Astrocyte of the spinal cord (primary cell): ENCODE data around the gene CGB1.
A peak's percentile ranks its signal among the peaks of the same experiment; 100 is the strongest.
"Not testable (repeated sequence)": the region's sequence is repeated elsewhere in the genome, so short reads cannot be mapped to it uniquely, and the experiment has no call there.

Experiments used
- DNase-seq: peaks from one replicate; pipeline ENCODE4 v3.0.0; 2011; ENCODE audit warnings: low read depth, low spot score
- H3K4me3 ChIP-seq: 2 replicates; pipeline ENCODE4 v1.5.1; 2011; ENCODE audit warnings: low read depth, mild to moderate bottlenecking, low read length, moderate library complexity
- in situ Hi-C: cut with HindIII; loops from 2 replicates; pipeline ENCODE4 v1.10.0; 2017; ENCODE audit warnings: low sequenced_read_pairs
- TF ChIP-seq, protein P1 (sequence below): IDR thresholded peaks from 2 replicates; pipeline ENCODE4 v1.5.1; 2012; ENCODE audit warnings: low read depth, mild to moderate bottlenecking, low read length, inconsistent platforms

CGB1 gene

DNA sequence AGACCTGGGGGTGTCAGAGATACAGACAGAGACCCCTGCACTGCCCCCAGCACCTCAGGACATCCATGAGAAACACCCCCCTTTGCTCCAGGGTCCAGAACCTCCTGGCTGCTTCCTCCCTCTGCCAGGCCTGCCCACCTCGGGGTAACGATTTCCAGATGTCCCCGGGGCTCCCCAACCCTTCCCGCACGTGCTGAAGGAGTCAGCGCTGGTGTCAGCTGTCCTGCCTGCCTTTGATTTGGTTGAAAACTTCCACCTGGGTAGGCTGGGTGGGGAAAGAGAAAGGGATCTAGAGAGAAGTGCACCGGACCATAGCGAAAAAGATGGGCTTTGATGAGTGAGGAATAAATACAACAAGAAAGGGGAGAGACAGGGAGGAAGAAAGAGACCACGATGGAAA is 22.4 kb upstream of the CGB1 start:
- TF ChIP-seq, protein P1, sequence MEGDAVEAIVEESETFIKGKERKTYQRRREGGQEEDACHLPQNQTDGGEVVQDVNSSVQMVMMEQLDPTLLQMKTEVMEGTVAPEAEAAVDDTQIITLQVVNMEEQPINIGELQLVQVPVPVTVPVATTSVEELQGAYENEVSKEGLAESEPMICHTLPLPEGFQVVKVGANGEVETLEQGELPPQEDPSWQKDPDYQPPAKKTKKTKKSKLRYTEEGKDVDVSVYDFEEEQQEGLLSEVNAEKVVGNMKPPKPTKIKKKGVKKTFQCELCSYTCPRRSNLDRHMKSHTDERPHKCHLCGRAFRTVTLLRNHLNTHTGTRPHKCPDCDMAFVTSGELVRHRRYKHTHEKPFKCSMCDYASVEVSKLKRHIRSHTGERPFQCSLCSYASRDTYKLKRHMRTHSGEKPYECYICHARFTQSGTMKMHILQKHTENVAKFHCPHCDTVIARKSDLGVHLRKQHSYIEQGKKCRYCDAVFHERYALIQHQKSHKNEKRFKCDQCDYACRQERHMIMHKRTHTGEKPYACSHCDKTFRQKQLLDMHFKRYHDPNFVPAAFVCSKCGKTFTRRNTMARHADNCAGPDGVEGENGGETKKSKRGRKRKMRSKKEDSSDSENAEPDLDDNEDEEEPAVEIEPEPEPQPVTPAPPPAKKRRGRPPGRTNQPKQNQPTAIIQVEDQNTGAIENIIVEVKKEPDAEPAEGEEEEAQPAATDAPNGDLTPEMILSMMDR, result no peak
- no peak for DNase-seq
- in situ Hi-C loops, result no loop called here
- H3K4me3 ChIP-seq, result no peak overlapping the region

DNA sequence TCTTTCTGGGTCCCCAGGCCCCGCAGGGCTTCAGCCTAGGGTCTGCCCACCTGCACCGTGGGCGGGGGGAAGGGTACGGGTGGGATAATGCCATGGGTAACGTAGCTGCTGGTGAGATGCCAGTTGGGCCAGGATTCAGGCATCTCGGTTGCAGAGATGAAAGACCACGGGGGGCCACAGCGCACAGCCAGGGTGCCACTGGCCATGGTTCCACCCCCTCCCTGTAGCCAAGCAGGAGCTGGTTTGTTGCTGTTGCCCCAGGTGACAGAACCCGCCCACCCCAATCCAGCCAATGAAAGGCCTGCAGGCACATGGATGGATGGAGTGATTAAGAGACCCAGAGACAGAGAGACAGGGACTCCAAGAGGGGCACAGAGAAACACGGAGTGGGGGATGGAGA is 21.9 kb upstream of the CGB1 start:
- TF ChIP-seq, protein P1, result no peak
- H3K4me3 ChIP-seq, result no peak overlapping the region
- peak; percentile 35 for DNase-seq
- in situ Hi-C loops, result no loop called here

DNA sequence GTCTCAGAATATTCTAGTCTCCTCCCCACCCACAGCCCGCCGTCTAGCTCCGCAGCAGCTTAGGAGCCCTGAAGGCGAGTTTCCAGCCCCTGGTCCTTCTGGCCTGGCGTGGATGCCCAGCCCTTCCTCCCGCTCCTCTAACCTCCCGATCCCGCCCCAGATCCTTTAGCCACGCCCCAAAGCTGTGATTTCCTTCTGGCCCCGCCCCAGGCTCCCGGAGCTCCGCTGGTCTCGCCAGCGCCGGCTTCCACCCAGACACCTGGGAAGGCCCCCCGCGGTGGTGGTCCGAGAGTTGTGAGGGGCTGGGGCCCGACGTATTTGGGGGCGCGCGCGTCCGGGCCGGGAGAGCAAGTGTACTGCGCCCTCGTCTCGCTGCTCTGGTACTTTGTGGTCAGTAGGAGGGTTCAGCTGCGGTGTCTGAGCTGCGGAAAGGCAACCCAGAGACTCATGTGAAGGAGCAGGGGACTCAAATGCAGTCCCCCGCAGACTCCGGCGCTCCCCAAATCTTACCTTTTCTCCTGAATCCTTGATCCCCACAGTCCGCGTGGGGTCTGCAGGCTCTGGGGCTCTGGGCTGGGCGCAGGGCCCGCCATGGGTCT is 21.0 kb upstream of the CGB1 start, which contains the start of gene CGB7:
Gene CGB7 (minus strand): TSS at position 114 of the 599 bp plus-strand sequence. CDS start 2,374 bp downstream, outside the sequence.
- in situ Hi-C loops, result no loop called here
- peak within 1 kb of the TSS; percentile 53 for H3K4me3 ChIP-seq
- DNase-seq, result peak; percentile 59
- TF ChIP-seq, protein P1, result no peak

DNA sequence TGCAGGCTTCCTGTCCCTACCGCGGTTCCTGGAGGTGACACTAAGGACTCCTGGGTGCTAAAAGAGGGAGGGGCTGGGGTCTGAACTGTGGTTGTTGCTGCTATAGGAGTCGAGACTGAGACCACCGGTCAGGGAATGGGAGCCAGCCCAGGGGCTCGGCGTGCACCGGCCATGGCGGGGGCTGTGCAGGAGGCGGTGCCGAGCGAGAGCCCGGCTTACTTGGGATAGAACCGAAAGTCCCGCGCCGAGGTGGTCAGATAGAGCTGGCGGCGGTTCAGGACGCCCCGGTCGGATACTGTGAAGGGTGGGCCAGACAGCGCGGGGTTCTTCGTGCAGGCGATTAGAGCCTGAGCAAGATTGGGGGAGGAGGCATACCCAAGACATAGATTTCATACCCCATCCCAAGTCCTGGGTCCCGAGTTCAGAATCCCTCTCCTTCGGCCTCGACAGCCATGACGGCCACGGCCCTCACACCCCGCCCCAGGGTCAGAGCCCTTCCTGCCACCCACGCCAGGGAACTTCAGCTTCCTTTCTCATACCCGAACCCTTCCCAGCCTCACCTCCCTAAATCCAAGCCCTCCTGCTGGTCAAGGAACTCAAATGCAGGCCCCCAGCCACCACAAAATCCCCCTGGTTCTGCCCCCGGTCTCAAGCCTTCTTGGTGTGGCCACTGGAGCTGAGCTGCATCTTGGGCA is 20.4 kb upstream of the CGB1 start:
- DNase-seq, in situ Hi-C loops: not testable (repeated sequence)
- H3K4me3 ChIP-seq, result peak overlapping the region; percentile 53

DNA sequence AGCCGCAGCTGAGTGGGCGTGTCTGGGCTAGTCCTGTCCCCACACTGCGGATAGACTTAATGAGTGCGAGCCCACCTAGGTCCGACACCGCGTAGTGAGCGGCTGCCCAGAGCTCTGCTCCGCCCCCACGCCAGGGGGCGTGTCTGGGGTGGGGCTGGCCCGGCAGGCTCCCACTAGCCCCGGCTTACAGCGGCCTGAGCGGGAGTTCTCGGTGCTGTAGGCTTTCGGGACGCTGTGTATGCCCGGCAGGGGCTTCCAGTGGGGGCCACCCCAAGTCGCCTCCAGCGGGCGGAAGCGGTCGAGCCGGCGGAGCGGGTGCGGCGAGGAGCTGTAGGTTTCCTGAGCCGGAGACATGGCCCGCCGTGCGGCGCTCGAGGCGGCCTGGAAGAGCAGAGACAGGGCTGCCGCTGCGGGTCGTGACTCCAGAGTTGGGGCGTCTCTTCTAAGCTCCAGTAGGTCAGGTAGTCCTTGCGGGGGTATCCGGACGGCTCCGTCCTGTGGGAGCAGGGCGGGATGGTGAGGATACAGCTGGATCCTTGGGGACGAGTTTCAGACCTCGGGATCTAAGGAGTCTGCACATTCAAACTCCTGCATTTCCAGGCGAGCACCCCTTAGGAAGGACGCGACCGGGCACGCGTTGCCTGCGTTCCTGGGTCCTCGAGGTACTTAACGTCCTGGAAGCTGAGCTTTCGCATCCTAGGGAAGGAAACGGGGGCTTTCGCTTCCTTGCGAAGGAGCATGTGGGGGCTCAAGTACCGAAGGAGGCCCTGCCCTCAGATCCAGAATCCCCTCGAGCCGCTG is 19.6 kb upstream of the CGB1 start:
- peak; percentile 51 for DNase-seq
- TF ChIP-seq, protein P1, result peak; percentile 39
- in situ Hi-C loops, result no loop called here
- peak overlapping the region; percentile 53 for H3K4me3 ChIP-seq

DNA sequence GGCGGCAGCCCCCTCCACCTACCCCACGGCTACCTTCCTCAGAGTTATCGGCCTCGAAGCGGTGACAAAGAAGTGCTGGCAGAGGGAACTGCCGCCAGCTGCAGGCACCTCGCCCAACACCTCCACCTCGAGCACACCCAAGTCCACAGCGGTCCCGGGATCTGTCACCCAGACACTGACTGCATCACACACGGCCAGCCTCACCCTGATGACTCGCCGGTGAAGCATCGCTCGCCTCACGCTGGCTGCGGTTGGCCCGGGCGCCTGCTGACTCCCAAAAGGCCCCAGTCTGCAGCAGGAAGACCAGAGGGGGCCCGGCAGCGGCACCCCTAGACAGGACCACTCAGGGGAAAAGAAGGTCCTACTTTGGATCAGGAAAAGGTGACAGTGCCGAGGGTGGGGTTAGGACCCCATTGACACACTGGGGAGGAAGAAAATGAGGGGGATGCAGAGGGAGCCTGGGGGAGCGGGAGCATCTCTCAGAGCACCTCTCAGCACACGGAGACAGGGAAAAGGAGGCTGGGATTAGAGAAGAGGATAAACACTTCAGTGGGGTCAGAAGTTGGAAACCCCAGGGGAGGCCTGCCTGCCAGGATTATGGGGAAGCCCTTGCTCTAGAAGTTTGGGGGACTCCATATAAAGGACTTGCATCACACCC is 13.8 kb upstream of the CGB1 start:
- in situ Hi-C loops, H3K4me3 ChIP-seq: not testable (repeated sequence)
- peak; percentile 52 for DNase-seq

DNA sequence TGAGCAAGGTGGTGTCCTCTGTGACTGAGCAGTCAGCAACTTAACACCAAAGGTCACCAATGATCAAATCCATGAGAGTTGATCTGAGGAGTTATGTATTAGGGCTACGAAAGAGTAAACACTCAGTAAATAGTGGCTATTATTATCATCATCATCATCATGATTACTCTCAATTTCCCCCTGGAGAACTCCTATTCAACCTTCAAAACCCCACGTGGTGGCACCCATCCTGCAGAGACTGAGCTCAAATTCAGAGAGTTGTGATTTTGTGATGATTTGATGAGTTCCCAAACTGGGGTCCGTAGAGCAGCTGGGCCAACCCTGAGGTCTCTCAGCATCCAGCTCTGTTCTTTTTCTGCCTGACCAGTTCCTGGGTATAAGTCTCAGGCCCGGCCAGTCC is 13.1 kb upstream of the CGB1 start:
- H3K4me3 ChIP-seq, in situ Hi-C loops, DNase-seq: not testable (repeated sequence)

DNA sequence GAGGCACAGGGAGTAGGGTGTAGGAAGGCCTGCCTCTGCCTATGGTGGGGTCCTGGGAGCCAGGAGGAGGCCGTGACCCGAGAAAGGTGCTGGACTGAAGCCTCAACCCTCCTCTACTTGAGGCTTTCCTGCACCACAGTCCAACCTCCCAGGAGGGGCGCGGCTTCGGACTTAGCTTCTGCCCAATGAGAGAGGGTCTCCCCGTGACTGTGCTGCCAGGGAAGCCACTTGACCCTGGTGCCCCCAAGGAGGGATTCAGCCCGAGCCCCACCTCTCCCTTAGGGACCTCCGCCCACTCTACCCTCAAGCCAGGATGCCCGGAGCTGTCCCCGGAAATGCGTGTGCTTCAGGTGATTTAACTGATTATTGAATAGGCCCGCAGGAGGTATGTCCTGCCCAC is 12.3 kb upstream of the CGB1 start, which contains the start of gene CGB8:
Gene CGB8 (minus strand): TSS at position 101 of the 400 bp plus-strand sequence. CDS start 372 bp downstream, outside the sequence.
- in situ Hi-C loops, DNase-seq, H3K4me3 ChIP-seq: not testable (repeated sequence)

DNA sequence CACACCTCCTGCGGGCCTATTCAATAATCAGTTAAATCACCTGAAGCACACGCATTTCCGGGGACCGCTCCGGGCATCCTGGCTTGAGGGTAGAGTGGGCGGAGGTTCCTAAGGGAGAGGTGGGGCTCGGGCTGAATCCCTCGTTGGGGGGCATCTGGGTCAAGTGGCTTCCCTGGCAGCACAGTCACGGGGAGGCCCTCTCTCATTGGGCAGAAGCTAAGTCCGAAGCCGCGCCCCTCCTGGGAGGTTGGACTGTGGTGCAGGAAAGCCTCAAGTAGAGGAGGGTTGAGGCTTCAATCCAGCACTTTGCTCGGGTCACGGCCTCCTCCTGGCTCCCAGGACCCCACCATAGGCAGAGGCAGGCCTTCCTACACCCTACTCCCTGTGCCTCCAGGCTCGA is 6.9 kb upstream of the CGB1 start, which contains the start of gene CGB5:
Gene CGB5 (plus strand): TSS at position 301 of the 400 bp plus-strand sequence. CDS start 362 bp downstream, outside the sequence.
- DNase-seq, in situ Hi-C loops: not testable (repeated sequence)

DNA sequence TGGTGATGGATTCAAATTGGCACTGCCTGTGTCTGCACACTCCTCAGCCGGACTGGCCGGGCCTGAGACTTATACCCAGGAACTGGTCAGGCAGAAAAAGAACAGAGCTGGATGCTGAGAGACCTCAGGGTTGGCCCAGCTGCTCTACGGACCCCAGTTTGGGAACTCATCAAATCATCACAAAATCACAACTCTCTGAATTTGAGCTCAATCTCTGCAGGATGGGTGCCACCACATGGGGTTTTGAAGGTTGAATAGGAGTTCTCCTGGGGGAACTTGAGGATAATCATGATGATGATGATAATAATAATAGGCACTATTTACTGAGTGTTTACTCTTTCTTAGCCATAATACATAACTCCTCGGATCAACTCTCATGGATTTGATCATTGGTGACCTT is 6.0 kb upstream of the CGB1 start:
- DNase-seq, in situ Hi-C loops, H3K4me3 ChIP-seq: not testable (repeated sequence)

More for the DNA sequence above, 6.9 kb upstream of the CGB1 start, which contains the start of gene CGB5:
- not testable (repeated sequence) for H3K4me3 ChIP-seq
